ENCODE measurements around the gene ZFP57.

The ZFP57 gene

DNA sequence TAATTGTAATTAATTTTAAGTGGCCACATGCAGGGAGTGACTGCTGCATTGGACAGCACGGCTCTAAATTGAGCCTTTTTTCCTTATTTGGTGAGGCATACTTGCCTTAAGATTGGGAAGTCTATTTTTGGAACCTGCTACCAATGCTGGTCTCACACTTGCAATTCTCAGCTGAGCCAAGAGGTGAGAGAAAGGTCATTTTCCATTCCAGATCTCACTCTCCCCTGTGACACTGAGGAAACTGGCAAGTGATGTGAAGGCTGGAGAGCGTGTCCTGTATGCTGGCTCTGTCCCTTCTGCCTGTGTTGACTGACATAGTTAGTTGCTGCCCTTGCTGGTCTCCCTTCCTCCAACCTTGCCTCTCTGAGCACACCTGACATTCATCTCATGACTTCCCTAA lies 24.8 kb downstream of the ZFP57 start:
- in situ Hi-C loops (cut with MboI; ENCODE audit: low pct_unique_long_range_greater_than_20kb, low sequenced_read_pairs, unreplicated experiment), result no loop called here
- TF ChIP-seq, protein P1, sequence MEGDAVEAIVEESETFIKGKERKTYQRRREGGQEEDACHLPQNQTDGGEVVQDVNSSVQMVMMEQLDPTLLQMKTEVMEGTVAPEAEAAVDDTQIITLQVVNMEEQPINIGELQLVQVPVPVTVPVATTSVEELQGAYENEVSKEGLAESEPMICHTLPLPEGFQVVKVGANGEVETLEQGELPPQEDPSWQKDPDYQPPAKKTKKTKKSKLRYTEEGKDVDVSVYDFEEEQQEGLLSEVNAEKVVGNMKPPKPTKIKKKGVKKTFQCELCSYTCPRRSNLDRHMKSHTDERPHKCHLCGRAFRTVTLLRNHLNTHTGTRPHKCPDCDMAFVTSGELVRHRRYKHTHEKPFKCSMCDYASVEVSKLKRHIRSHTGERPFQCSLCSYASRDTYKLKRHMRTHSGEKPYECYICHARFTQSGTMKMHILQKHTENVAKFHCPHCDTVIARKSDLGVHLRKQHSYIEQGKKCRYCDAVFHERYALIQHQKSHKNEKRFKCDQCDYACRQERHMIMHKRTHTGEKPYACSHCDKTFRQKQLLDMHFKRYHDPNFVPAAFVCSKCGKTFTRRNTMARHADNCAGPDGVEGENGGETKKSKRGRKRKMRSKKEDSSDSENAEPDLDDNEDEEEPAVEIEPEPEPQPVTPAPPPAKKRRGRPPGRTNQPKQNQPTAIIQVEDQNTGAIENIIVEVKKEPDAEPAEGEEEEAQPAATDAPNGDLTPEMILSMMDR (IDR thresholded peaks at IDR 0.05; ENCODE audit: extremely low read depth, insufficient read depth, missing control alignments), result no peak
- DNase-seq (ENCODE audit: low spot score), result no peak

DNA sequence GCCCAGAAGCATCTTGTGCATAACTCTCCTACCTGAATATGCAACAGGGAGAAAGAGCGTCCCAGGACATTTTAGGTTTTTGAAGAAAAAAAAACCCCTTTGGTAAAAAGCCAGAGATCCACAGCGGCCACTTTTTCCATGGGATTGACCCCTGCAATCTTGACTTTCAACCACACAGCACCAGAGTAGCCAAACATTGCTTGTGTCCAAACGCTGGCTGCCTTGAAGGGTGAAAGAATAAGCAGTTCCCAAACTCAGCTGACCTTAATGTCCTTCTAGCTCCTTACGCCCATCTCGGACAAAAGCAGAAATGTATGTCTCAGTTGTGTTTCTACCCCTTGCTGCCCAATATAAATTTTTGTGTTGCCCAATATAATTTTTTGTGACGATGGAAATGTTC lies 25.3 kb downstream of the ZFP57 start:
- TF ChIP-seq, protein P1 (IDR thresholded peaks at IDR 0.05; ENCODE audit: extremely low read depth, insufficient read depth, missing control alignments), result no peak
- no peak for DNase-seq (ENCODE audit: low spot score)
- in situ Hi-C loops (cut with MboI; ENCODE audit: low pct_unique_long_range_greater_than_20kb, low sequenced_read_pairs, unreplicated experiment), result no loop called here

DNA sequence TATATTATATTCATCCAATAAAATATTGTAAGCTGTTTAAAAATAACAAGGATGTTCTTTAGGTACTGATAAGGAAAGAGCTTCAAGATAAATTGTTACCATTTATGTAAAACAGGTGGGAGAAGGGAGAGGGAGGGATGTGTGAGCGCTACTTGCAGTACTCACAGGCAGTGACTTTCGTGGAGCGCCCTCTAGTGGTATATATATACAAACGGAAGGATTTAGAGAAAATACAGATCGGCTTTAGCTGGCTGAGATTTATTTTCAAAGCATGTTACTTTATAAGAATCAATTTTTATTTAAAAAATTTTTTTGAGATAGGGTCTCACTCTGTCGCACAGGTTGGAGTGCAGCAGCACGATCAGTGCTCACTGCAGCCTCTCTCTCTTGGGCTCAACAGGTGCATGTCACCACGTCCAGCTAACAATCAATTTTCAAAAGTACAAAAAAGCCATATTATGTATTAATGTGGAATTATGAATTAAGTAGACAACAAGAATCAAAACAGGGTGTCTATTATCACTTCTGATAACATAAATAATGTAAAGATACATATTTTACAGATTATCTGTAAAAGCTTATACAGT lies 27.4 kb downstream of the ZFP57 start:
- TF ChIP-seq, protein P1 (IDR thresholded peaks at IDR 0.05; ENCODE audit: extremely low read depth, insufficient read depth, missing control alignments), result peak; percentile 74
- in situ Hi-C loops (cut with MboI; ENCODE audit: low pct_unique_long_range_greater_than_20kb, low sequenced_read_pairs, unreplicated experiment), result no loop called here
- peak; percentile 62 for DNase-seq (ENCODE audit: low spot score)

DNA sequence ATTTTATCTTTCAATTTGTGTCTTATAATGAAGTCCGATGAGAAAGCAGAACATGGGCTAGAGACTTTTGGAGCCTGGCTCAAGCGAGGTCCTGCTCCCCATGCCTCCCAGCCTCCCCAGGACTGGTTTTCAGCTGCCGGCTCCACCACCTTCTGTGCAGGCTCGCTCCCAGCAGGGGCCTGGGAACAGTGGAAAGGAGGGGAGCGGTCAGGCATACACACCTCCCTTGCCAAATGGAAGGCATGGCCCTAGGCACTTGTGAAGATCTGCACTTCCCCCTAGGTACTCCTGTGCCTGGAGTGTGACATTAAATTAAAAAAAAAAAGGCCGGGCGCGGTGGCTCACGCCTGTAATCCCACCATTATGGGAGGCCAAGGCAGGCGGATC lies 28.8 kb downstream of the ZFP57 start:
- TF ChIP-seq, protein P1 (IDR thresholded peaks at IDR 0.05; ENCODE audit: extremely low read depth, insufficient read depth, missing control alignments), result no peak
- in situ Hi-C loops (cut with MboI; ENCODE audit: low pct_unique_long_range_greater_than_20kb, low sequenced_read_pairs, unreplicated experiment), result no loop called here
- no peak for DNase-seq (ENCODE audit: low spot score)

DNA sequence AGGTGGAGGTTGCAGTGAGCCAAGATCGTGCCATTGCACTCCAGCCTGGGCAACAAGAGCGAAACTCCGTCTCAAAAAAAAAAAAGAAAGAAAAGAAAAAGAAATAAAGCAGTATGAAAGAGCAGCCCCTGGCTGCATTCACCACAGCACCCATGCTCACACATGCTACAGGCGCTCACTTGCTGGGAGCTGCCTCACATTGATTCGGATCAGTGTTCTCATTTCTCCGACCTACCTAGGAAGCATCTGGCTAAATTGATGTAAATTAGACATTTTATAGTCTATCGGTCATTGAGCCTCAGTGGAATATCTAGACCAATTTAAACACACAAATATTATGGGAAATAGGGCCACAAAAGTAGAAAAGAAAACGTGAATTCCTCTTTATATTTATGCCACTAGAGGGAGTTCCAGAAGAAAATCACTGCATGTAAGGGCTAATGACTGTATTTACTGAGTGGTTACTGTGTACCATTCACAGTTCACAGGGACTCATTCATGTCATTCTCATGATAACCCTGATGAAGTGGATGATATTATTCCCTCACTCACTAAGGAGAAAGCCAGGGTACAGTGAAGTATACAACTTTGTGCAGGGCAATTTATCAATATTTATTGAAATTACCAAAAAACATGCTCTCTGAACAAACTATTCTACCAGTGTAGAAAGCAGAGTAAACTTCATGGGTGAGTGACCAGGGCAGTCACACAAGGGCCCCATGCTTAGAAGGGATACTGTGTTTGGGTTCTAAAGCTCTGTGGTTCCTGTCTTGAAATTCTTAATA lies 29.3 kb downstream of the ZFP57 start:
- TF ChIP-seq, protein P1 (IDR thresholded peaks at IDR 0.05; ENCODE audit: extremely low read depth, insufficient read depth, missing control alignments), result peak; percentile 60
- in situ Hi-C loops (cut with MboI; ENCODE audit: low pct_unique_long_range_greater_than_20kb, low sequenced_read_pairs, unreplicated experiment), result no loop called here
- peak; percentile 57 for DNase-seq (ENCODE audit: low spot score)

DNA sequence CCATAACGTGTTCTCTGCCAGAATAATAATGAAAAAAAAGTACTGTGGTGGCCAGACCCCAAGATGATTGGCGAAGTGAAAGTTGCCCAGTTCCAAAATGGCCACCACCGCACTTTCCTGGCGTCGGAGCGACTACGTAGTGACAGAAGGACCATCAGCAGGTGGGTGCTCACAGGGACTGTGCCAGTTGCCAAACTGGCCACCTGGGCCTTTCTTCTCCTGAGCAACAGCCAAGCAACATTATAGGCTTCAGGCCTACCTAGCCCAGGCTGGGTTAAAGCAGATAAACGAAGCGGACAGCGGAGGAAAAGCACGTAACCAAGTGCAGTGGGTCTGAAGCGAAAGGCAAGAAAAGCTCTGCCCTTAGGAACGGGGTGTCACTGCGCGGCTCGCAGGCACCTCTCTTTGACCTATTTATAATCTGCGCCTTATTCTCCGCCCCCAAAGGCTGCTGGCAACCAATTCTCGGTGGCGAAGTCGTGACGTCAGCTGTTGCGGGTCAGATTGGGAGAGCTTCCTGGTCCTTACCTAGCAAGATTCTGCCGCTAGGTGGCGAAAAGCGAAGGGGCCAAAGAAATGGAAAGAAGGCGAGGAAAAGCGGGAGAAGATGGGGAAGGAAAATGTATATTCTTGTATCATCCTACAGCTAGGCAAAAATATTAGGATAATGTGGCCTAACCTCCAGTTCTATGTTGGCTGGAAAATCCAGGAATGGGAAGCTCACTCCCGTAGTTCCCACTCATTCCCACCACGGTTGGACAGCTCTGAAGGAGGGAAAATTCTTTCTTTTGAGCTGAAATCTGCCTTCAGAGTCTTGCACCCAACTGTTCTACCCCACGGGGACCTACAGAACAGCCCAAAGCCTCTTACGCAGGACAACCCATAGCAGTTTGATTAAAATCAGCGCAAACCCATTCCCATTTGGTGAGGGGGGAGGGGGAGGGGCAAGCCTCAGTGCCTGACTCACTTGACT lies 31.0 kb downstream of the ZFP57 start:
- DNase-seq (ENCODE audit: low spot score), result peak; percentile 96
- TF ChIP-seq, protein P1 (IDR thresholded peaks at IDR 0.05; ENCODE audit: extremely low read depth, insufficient read depth, missing control alignments), result peak; percentile 86
- in situ Hi-C loops (cut with MboI; ENCODE audit: low pct_unique_long_range_greater_than_20kb, low sequenced_read_pairs, unreplicated experiment), result no loop called here
